ENCODE measurements around the gene JMJD7. TPM values are rescaled to one million over a fixed set of nuclear protein-coding genes. Genes with fewer than 3 reads are reported as not detected.

Gene JMJD7
- total RNA-seq, 2 donors from 2014 or later, result 13.5 to 17.7 TPM

GRCh38 chr15:41811432-41812195, 16.3 kb upstream of the JMJD7 start:
- Mint-ChIP-seq H3K36me3 (no peaks in the 10 kb centered on the region), H3K27ac (peak overlapping the region; percentile 24 to 27), H3K9me3 (no peaks in the 10 kb centered on the region)
- ATAC-seq, result peak; percentile 91 to 94
- peak in 1 of 2 donors; percentile 75 for DNase-seq (ENCODE audit: low spot score in 2 of 2)

- Mint-ChIP-seq H3K36me3 (no peaks in the 10 kb centered on the region), H3K27ac (peak overlapping the region in 1 of 2 donors; percentile 19), H3K9me3 (no peaks in the 10 kb centered on the region)
- ATAC-seq (no peak), DNase-seq (ENCODE audit: low spot score in 2 of 2) (no peak)
Measured at GRCh38 chr15:41812820-41813375, 15.0 kb upstream of the JMJD7 start.

- Mint-ChIP-seq H3K9me3 (no peaks in the 10 kb centered on the region), H3K27ac (peak overlapping the region in 1 of 2 donors; percentile 19), H3K36me3 (no peaks in the 10 kb centered on the region)
- ATAC-seq, result no peak
- DNase-seq (ENCODE audit: low spot score in 2 of 2), result no peak
Measured at GRCh38 chr15:41813426-41813825, 14.5 kb upstream of the JMJD7 start.

- Mint-ChIP-seq H3K9me3 (no peaks in the 10 kb centered on the region), H3K27ac (peak overlapping the region in 1 of 2 donors; percentile 25), H3K36me3 (no peaks in the 10 kb centered on the region)
- ATAC-seq, result no peak
- no peak for DNase-seq (ENCODE audit: low spot score in 2 of 2)
Measured at GRCh38 chr15:41814534-41814933, 13.4 kb upstream of the JMJD7 start.

GRCh38 chr15:41816788-41817187, 11.1 kb upstream of the JMJD7 start:
- Mint-ChIP-seq H3K36me3 (no peaks in the 10 kb centered on the region), H3K9me3 (no peaks in the 10 kb centered on the region), H3K27ac (peak overlapping the region in 1 of 2 donors; percentile 32)
- no peak for ATAC-seq
- DNase-seq (ENCODE audit: low spot score in 2 of 2), result no peak

- Mint-ChIP-seq H3K9me3 (no peaks in the 10 kb centered on the region), H3K27ac (no peak overlapping the region), H3K36me3 (no peaks in the 10 kb centered on the region)
- no peak for DNase-seq (ENCODE audit: low spot score in 2 of 2)
- ATAC-seq, result no peak
Measured at GRCh38 chr15:41817327-41817726, 10.6 kb upstream of the JMJD7 start.

GRCh38 chr15:41817781-41818180, 10.1 kb upstream of the JMJD7 start:
- H3K36me3 Mint-ChIP-seq, result no peaks in the 10 kb centered on the region
- H3K27ac Mint-ChIP-seq, result peak overlapping the region in 1 of 2 donors; percentile 63
- no peaks in the 10 kb centered on the region for H3K9me3 Mint-ChIP-seq
- ATAC-seq (no peak), DNase-seq (ENCODE audit: low spot score in 2 of 2) (no peak)

GRCh38 chr15:41819455-41820050, 8.3 kb upstream of the JMJD7 start:
- no peaks in the 10 kb centered on the region for H3K36me3 Mint-ChIP-seq
- DNase-seq (ENCODE audit: low spot score in 2 of 2), result no peak
- ATAC-seq, result no peak
- peak overlapping the region; percentile 18 to 58 for H3K27ac Mint-ChIP-seq
- H3K9me3 Mint-ChIP-seq, result no peaks in the 10 kb centered on the region

GRCh38 chr15:41820791-41821423, 7.0 kb upstream of the JMJD7 start:
- Mint-ChIP-seq H3K27ac (no peak overlapping the region), H3K36me3 (no peaks in the 10 kb centered on the region)
- no peak for ATAC-seq

GRCh38 chr15:41821831-41822230, 6.1 kb upstream of the JMJD7 start:
- DNase-seq (ENCODE audit: low spot score in 2 of 2) (no peak), ATAC-seq (no peak)
- H3K36me3 Mint-ChIP-seq, result no peaks in the 10 kb centered on the region
- no peaks in the 10 kb centered on the region for H3K9me3 Mint-ChIP-seq
- peak overlapping the region in 1 of 2 donors; percentile 72 for H3K27ac Mint-ChIP-seq

More at GRCh38 chr15:41820791-41821423, 7.0 kb upstream of the JMJD7 start:
- no peaks in the 10 kb centered on the region for H3K9me3 Mint-ChIP-seq
- DNase-seq (ENCODE audit: low spot score in 2 of 2), result no peak

- peak overlapping the region in 1 of 2 donors; percentile 22 for H3K27ac Mint-ChIP-seq
- no peak for ATAC-seq
Measured at GRCh38 chr15:41822471-41822870, 5.4 kb upstream of the JMJD7 start.

GRCh38 chr15:41822957-41823356, 4.9 kb upstream of the JMJD7 start:
- no peaks in the 10 kb centered on the region for H3K9me3 Mint-ChIP-seq
- peak overlapping the region in 1 of 2 donors; percentile 22 for H3K27ac Mint-ChIP-seq

More at GRCh38 chr15:41822471-41822870, 5.4 kb upstream of the JMJD7 start:
- Mint-ChIP-seq H3K36me3 (no peaks in the 10 kb centered on the region), H3K9me3 (no peaks in the 10 kb centered on the region)
- DNase-seq (ENCODE audit: low spot score in 2 of 2), result no peak

GRCh38 chr15:41823502-41823901, 4.4 kb upstream of the JMJD7 start:
- Mint-ChIP-seq H3K9me3 (no peaks in the 10 kb centered on the region), H3K36me3 (peaks cover 0 to 3% of the 10 kb centered on the region in 2 donors), H3K27ac (no peak overlapping the region)
- ATAC-seq, result no peak
- no peak for DNase-seq (ENCODE audit: low spot score in 2 of 2)

More at GRCh38 chr15:41822957-41823356, 4.9 kb upstream of the JMJD7 start:
- DNase-seq (ENCODE audit: low spot score in 2 of 2), result no peak
- ATAC-seq, result no peak
- H3K36me3 Mint-ChIP-seq, result no peaks in the 10 kb centered on the region

- Mint-ChIP-seq H3K27ac (no peak overlapping the region), H3K9me3 (no peaks in the 10 kb centered on the region), H3K36me3 (peaks cover 0 to 9% of the 10 kb centered on the region in 2 donors)
- no peak for ATAC-seq
- no peak for DNase-seq (ENCODE audit: low spot score in 2 of 2)
Measured at GRCh38 chr15:41824062-41824745, 3.7 kb upstream of the JMJD7 start.

- Mint-ChIP-seq H3K9me3 (no peaks in the 10 kb centered on the region), H3K27ac (no peak overlapping the region), H3K36me3 (peaks cover 0 to 9% of the 10 kb centered on the region in 2 donors)
- ATAC-seq, result no peak
- no peak for DNase-seq (ENCODE audit: low spot score in 2 of 2)
Measured at GRCh38 chr15:41825145-41825544, 2.7 kb upstream of the JMJD7 start.

All from activated naive CD4-positive, alpha-beta T cell treated with anti-CD3 and anti-CD28 coated beads, Interleukin-2, amount 50 U/mL, for 72 hours (primary cell).